B cell (primary cell): ENCODE measurements around the gene GOLGA1. TPM values are rescaled to one million over a fixed set of nuclear protein-coding genes. Genes with fewer than 3 reads are reported as not detected.
A peak's percentile ranks its signal among the peaks of the same experiment; 100 is the strongest.

Source experiments
- ATAC-seq: fragments of 200-7000 bp; cut with Tn5 transposase; one replicate; pipeline ENCODE4 v1.10.0; 2021; ENCODE audit warnings: low read depth, mild to moderate bottlenecking, moderate number of reproducible peaks, moderate library complexity
- CTCF ChIA-PET: fragments of 350-600 bp; sonication (Branson Sonifier 250); formaldehyde crosslinking; loops from one replicate; lab custom pipeline; 2021; ENCODE audit warnings: antibody characterized with exemption, inconsistent platforms; lab: Charles Lee
- POLR2A ChIA-PET: fragments of 350-600 bp; sonication (Branson Sonifier 250); formaldehyde crosslinking; loops from one replicate; lab custom pipeline; 2021; ENCODE audit warnings: antibody characterized with exemption; lab: Charles Lee
- DNase-seq: peaks from one replicate; pipeline ENCODE4 v3.0.0; 2013
- H2AFZ ChIP-seq: 2 replicates; pipeline ENCODE4 v1.6.1; 2012; ENCODE audit warnings: mild to moderate bottlenecking, low read depth, low read length; ENCODE audit not compliant: insufficient read depth, poor library complexity, severe bottlenecking
- H3K27ac ChIP-seq, 2 donors: 1 replicate in 1 of 2; 2 replicates in 1 of 2; pipeline ENCODE4 v1.5.1; 2012 to 2013; ENCODE audit warnings: low read length in 2 of 2, mild to moderate bottlenecking in 2 of 2, moderate library complexity in 1 of 2
- H3K27me3 ChIP-seq, 4 experiments: fragments of 200-600 bp in 1 of 4; sonication (generic) in 1 of 4; replicated peaks in 1 of 4; 1 replicate in 2 of 4; 2 replicates in 2 of 4; pipeline versions ENCODE4 v1.6.1 to v1.7.0; 2013 to 2016; ENCODE audit warnings: low read length in 3 of 4, mild to moderate bottlenecking in 2 of 4, mixed read lengths in 1 of 4, moderate library complexity in 1 of 4; ENCODE audit not compliant: insufficient read depth in 4 of 4, control insufficient read depth in 3 of 4; ENCODE audit errors: control extremely low read depth in 1 of 4
- H3K36me3 ChIP-seq, 2 experiments: replicated peaks in 1 of 2; 1 replicate in 1 of 2; 2 replicates in 1 of 2; pipeline versions ENCODE4 v1.6.1 to v1.7.1; 2013; ENCODE audit warnings: low read length in 1 of 2; ENCODE audit not compliant: insufficient read depth in 2 of 2, control insufficient read depth in 1 of 2; ENCODE audit errors: control extremely low read depth in 1 of 2, extremely low read depth in 1 of 2
- H3K4me1 ChIP-seq, 2 donors: fragments of 200-600 bp in 1 of 2; sonication (generic) in 1 of 2; 1 replicate in 1 of 2; 2 replicates in 1 of 2; pipeline versions ENCODE4 v1.5.1 to v1.6.1; 2013 to 2017; ENCODE audit warnings: low read length in 2 of 2; ENCODE audit not compliant: control insufficient read depth in 2 of 2, insufficient read depth in 2 of 2
- H3K4me2 ChIP-seq: replicated peaks from 2 replicates; pipeline ENCODE3; 2012; ENCODE audit warnings: mild to moderate bottlenecking, low read depth, low read length; ENCODE audit not compliant: poor library complexity, severe bottlenecking
- H3K4me3 ChIP-seq, 5 experiments: fragments of 200-600 bp in 1 of 5; sonication (generic) in 1 of 5; 1 replicate in 3 of 5; 2 replicates in 2 of 5; pipeline versions ENCODE4 v1.5.1 to v1.7.0; 2011 to 2016; ENCODE audit warnings: low read length in 4 of 5, mild to moderate bottlenecking in 4 of 5, low read depth in 2 of 5, control low read depth in 1 of 5, moderate library complexity in 1 of 5; ENCODE audit not compliant: insufficient read depth in 1 of 5; ENCODE audit errors: control extremely low read depth in 1 of 5, extremely low read depth in 1 of 5
- H3K79me2 ChIP-seq: fragments of 200-600 bp; sonication (generic); one replicate; pipeline ENCODE4 v1.6.0; 2016; ENCODE audit warnings: low read length; ENCODE audit not compliant: control insufficient read depth, insufficient read depth
- H3K9ac ChIP-seq: fragments of 200-600 bp; sonication (generic); 2 replicates; pipeline ENCODE4 v1.6.1; 2017; ENCODE audit warnings: mild to moderate bottlenecking, low read length, moderate library complexity
- H3K9me3 ChIP-seq, 3 donors: one replicate each; pipeline versions ENCODE4 v1.6.1 to v1.7.1; 2013; ENCODE audit warnings: low read length in 2 of 3; ENCODE audit not compliant: control insufficient read depth in 2 of 3, insufficient read depth in 1 of 3; ENCODE audit errors: control extremely low read depth in 1 of 3
- H4K20me1 ChIP-seq: 2 replicates; pipeline ENCODE4 v1.6.0; 2012; ENCODE audit warnings: mild to moderate bottlenecking, low read length; ENCODE audit not compliant: insufficient read depth, control insufficient read depth, poor library complexity, severe bottlenecking
- H3K27ac Mint-ChIP-seq: one replicate; pipeline ENCODE4 v1.8.0; 2021; ENCODE audit warnings: mixed read lengths
- H3K27me3 Mint-ChIP-seq: one replicate; pipeline ENCODE4 v1.8.0; 2021; ENCODE audit warnings: mixed read lengths
- H3K4me1 Mint-ChIP-seq: one replicate; pipeline ENCODE4 v1.8.0; 2021; ENCODE audit warnings: mixed read lengths
- H3K4me3 Mint-ChIP-seq: one replicate; pipeline ENCODE4 v1.8.0; 2021; ENCODE audit warnings: mixed read lengths
- H3K9me3 Mint-ChIP-seq: one replicate; pipeline ENCODE4 v1.8.0; 2022; ENCODE audit warnings: mixed read lengths; ENCODE audit not compliant: insufficient read depth
- EZH2 ChIP-seq: IDR thresholded peaks from 2 replicates; pipeline ENCODE4 v1.6.1; 2012; ENCODE audit warnings: borderline replicate concordance, low read depth, mild to moderate bottlenecking, moderate library complexity, low read length; ENCODE audit not compliant: insufficient read depth, poor library complexity, severe bottlenecking
- WGBS: methylation state at CpG from one replicate; pipeline ENCODE4 v1.1.5; 2013; ENCODE audit warnings: missing lambda C conversion rate; ENCODE audit not compliant: insufficient coverage; 5-methylcytosine and 5-hydroxymethylcytosine counted together
- intact Hi-C: fragments of 100-400 bp; cut with micrococcal nuclease; formaldehyde crosslinking; loops from one replicate; pipeline ENCODE4 v1.10.0; 2022
- polyA plus RNA-seq: library from polyadenylated mRNA; depleted of rRNA; stranded (reverse); fragments of >200 nt; gene quantifications from 2 replicates; pipeline ENCODE4 v1.2.3, GENCODE V29; 2012
- total RNA-seq, 2 donors: library from RNA; stranded (reverse); fragments of 120-200 nt in 1 of 2; gene quantifications; 1 replicate in 1 of 2; 2 replicates in 1 of 2; pipeline versions ENCODE4 v1.2.3 to v1.2.4, GENCODE V29; 2013 to 2022
- TF ChIP-seq, protein P1 (sequence below): fragments of 200-600 bp; IDR thresholded peaks from one replicate; pipeline ENCODE4 v1.8.0; 2022; ENCODE audit warnings: antibody characterized with exemption, mild to moderate bottlenecking

The GOLGA1 gene
- total and polyA plus RNA-seq, 2 donors (not counting 1 experiment from before 2014, with no cell fraction given), result 13.4 to 26.2 TPM

DNA sequence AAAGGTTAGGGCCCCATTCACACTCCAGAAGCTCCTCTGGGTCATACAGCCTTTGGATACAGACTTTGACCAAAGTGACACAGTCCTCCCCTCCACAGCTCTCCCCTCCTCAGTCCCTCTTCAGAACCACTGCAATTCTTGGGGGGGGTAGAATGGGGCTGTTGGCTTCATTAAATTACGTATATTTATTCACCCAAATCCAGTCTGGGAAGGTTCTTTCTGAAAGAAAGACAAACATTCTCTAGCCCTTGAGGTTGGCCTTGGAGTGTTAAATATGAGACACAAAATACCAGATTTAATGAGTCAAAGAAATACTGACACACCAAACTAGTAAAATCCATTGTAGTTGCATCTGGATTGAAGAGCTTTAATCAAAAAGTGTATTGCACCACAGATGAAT lies 62.9 kb downstream of the GOLGA1 start:
- ChIA-PET POLR2A (no interaction called here), CTCF (interaction anchor here (1.1 kb wide), 1 partner anchor 106 kb away, joined by 3 read pairs; no protein-coding TSS in a partner anchor)
- no peaks in the 10 kb centered on the region for H3K27me3 Mint-ChIP-seq
- no CpG with 5 or more reads among the region's 1 CpG for WGBS
- Histone ChIP-seq H2AFZ (no peak overlapping the region), H3K9me3 (no peaks in the 10 kb centered on the region), H3K4me1 (peaks cover 12 to 33% of the 10 kb centered on the region in 2 donors), H3K9ac (no peak overlapping the region), H3K4me2 (no peak overlapping the region), H3K79me2 (peaks cover 35% of the 10 kb centered on the region), H3K27me3 (no peaks in the 10 kb centered on the region), H3K36me3 (peaks cover 0 to 86% of the 10 kb centered on the region in 2 experiments), H3K27ac (peak overlapping the region in 1 of 2 donors; percentile 24), H4K20me1 (peaks cover 43% of the 10 kb centered on the region), H3K4me3 (no peak overlapping the region)
- TF ChIP-seq, protein P1, sequence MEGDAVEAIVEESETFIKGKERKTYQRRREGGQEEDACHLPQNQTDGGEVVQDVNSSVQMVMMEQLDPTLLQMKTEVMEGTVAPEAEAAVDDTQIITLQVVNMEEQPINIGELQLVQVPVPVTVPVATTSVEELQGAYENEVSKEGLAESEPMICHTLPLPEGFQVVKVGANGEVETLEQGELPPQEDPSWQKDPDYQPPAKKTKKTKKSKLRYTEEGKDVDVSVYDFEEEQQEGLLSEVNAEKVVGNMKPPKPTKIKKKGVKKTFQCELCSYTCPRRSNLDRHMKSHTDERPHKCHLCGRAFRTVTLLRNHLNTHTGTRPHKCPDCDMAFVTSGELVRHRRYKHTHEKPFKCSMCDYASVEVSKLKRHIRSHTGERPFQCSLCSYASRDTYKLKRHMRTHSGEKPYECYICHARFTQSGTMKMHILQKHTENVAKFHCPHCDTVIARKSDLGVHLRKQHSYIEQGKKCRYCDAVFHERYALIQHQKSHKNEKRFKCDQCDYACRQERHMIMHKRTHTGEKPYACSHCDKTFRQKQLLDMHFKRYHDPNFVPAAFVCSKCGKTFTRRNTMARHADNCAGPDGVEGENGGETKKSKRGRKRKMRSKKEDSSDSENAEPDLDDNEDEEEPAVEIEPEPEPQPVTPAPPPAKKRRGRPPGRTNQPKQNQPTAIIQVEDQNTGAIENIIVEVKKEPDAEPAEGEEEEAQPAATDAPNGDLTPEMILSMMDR, result no peak
- TF ChIP-seq EZH2, result no peak
- H3K4me3 Mint-ChIP-seq, result no peak overlapping the region
- peaks cover 16% of the 10 kb centered on the region for H3K4me1 Mint-ChIP-seq
- no peak for ATAC-seq
- H3K9me3 Mint-ChIP-seq, result no peaks in the 10 kb centered on the region
- DNase-seq, result no peak
- intact Hi-C loops, result no loop called here
- no peak overlapping the region for H3K27ac Mint-ChIP-seq

DNA sequence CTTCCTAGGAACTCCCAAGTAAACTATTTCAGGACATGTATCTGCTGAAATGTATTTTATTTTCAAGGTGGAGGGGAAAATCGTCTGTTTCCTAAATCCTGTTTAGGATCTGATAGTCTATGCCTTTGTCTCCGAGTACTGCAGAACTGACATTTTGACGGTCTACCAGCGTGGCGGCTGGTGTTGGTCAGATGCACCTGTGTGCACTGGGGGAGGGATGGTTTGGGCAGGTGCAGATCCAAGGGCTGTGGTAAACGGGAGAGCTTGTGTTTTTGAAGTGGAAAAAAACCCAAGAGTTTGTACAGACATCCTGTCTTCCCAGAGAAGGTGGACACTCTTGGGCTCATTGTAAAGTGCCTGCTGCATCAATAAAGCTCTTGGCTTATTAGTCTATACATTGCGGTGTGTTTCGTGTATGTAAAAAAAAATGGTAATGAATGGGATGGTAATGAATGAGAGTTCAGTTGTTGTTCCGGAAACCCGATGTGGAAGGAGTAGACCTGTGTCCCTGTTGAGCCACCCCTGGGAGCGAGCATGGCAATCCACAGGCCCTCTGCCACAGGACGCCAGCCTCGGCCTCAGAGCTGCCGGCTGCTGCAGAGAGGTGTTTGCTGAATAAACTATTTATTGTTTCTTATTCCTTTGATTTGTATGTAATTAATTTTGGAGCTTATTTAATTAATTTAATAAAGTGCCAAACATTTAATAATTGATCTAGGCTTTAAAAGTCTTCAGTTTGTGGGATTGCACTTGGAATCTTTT lies 63.7 kb downstream of the GOLGA1 start:
- Histone ChIP-seq H4K20me1 (peaks cover 46% of the 10 kb centered on the region), H3K27me3 (no peaks in the 10 kb centered on the region), H3K9me3 (no peaks in the 10 kb centered on the region), H3K9ac (no peak overlapping the region), H3K4me3 (no peak overlapping the region), H3K4me1 (peaks cover 20 to 41% of the 10 kb centered on the region in 2 donors), H3K4me2 (no peak overlapping the region), H3K36me3 (peaks cover 0 to 82% of the 10 kb centered on the region in 2 experiments), H2AFZ (no peak overlapping the region), H3K27ac (peak overlapping the region in 1 of 2 donors; percentile 31), H3K79me2 (peaks cover 44% of the 10 kb centered on the region)
- no peaks in the 10 kb centered on the region for H3K9me3 Mint-ChIP-seq
- H3K27me3 Mint-ChIP-seq, result no peaks in the 10 kb centered on the region
- intact Hi-C loops, result no loop called here
- ATAC-seq (no peak), DNase-seq (no peak)
- TF ChIP-seq, protein P1, result no peak
- no peak for TF ChIP-seq EZH2
- ChIA-PET CTCF (no interaction called here), POLR2A (no interaction called here)
- no peak overlapping the region for H3K4me3 Mint-ChIP-seq
- peak overlapping the region; percentile 47 for H3K27ac Mint-ChIP-seq
- WGBS, result 93% methylated on average over 9 of the region's 14 CpGs
- H3K4me1 Mint-ChIP-seq, result peaks cover 25% of the 10 kb centered on the region
